Neural crest cell (in vitro differentiated cells): ENCODE data around the gene ERCC5. TPM values are rescaled to one million over a fixed set of nuclear protein-coding genes. Genes with fewer than 3 reads are reported as not detected.

Source experiments
- DNase-seq: peaks from one replicate; pipeline ENCODE4 v3.0.0; 2021; ENCODE audit warnings: low read depth, mixed read lengths, low spot score
- H3K27ac Mint-ChIP-seq: one replicate; pipeline ENCODE4 v1.8.0; 2021; ENCODE audit warnings: mild to moderate bottlenecking, mixed read lengths; ENCODE audit not compliant: unreplicated experiment
- H3K27me3 Mint-ChIP-seq: 2 replicates; pipeline ENCODE4 v1.8.0; 2021; ENCODE audit warnings: low read depth, mild to moderate bottlenecking, mixed read lengths
- H3K36me3 Mint-ChIP-seq: 2 replicates; pipeline ENCODE4 v1.8.0; 2021; ENCODE audit warnings: low read depth, mild to moderate bottlenecking, mixed read lengths
- H3K4me1 Mint-ChIP-seq: 2 replicates; pipeline ENCODE4 v1.8.0; 2021; ENCODE audit warnings: mixed read lengths
- H3K4me3 Mint-ChIP-seq: one replicate; pipeline ENCODE4 v1.8.0; 2021; ENCODE audit warnings: mild to moderate bottlenecking, mixed read lengths
- H3K9me3 Mint-ChIP-seq: 2 replicates; pipeline ENCODE4 v1.8.0; 2021; ENCODE audit warnings: mixed read lengths
- total RNA-seq: library from RNA; stranded (reverse); gene quantifications from 2 replicates; pipeline ENCODE4 v1.2.1, GENCODE V29; 2021
- TF ChIP-seq, protein P1 (sequence below): fragments of 200-600 bp; sonication (generic); conservative IDR thresholded peaks from 2 replicates; pipeline ENCODE4 v1.5.0; 2021; ENCODE audit warnings: antibody characterized with exemption, mild to moderate bottlenecking

Gene ERCC5
- total RNA-seq, 1 donor from 2014 or later: 39.2 TPM

DNA sequence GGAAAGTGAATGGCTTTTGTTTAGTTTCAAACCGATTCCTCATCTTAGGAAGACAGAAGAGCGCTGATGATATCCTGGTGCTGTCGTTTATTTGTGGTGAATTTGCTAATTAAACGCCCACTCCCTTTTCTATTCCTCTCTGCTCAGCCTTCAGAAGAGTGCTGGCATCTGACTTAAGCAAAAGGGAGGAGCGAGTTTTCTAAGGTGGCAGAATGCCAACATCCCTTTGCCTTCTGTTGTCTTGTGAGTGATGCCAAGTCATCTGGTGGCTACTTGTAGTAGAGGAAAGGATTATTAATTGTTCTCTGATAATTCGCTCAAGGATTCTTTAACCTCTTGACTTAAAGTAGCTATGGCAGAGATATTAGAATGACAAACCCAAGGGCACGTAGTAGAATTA, 68.1 kb downstream of the ERCC5 start:
- Mint-ChIP-seq H3K27me3 (no peaks in the 10 kb centered on the region), H3K9me3 (no peaks in the 10 kb centered on the region), H3K27ac (no peak overlapping the region), H3K4me3 (no peak overlapping the region), H3K36me3 (no peaks in the 10 kb centered on the region), H3K4me1 (peaks cover 8% of the 10 kb centered on the region)
- no peak for DNase-seq
- TF ChIP-seq, protein P1, sequence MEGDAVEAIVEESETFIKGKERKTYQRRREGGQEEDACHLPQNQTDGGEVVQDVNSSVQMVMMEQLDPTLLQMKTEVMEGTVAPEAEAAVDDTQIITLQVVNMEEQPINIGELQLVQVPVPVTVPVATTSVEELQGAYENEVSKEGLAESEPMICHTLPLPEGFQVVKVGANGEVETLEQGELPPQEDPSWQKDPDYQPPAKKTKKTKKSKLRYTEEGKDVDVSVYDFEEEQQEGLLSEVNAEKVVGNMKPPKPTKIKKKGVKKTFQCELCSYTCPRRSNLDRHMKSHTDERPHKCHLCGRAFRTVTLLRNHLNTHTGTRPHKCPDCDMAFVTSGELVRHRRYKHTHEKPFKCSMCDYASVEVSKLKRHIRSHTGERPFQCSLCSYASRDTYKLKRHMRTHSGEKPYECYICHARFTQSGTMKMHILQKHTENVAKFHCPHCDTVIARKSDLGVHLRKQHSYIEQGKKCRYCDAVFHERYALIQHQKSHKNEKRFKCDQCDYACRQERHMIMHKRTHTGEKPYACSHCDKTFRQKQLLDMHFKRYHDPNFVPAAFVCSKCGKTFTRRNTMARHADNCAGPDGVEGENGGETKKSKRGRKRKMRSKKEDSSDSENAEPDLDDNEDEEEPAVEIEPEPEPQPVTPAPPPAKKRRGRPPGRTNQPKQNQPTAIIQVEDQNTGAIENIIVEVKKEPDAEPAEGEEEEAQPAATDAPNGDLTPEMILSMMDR: no peak

DNA sequence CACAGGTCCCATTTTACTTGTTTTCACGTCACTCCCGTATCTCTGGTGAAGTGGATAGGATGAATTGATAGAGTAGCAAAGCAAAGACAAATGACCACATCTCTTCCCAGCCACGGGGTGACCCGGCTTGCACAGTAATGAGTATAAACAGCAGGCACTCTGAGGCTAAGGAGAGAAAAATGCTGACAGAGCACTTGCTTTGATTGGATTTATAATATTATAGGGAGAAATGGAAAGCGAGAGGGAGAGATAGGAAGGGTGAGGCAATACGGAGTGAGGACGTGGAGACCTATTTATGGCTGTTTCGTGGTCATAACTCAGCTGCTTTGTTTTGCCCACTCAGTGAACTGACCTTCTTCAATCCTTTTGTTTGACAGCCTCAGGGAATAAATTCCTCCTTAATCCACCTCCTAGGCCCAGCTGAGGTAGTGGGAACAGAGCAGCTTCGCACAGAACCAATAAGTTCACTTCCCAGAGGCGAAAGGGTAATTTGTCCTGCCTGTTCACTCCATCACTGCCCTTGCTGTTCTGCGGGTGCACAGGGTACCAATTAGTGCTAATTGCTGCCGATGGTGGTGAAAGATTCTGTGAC, 68.6 kb downstream of the ERCC5 start:
- TF ChIP-seq, protein P1: no peak
- peak overlapping the region; percentile 76 for H3K27ac Mint-ChIP-seq
- H3K9me3 Mint-ChIP-seq: no peaks in the 10 kb centered on the region
- no peaks in the 10 kb centered on the region for H3K27me3 Mint-ChIP-seq
- H3K36me3 Mint-ChIP-seq: peaks cover 2% of the 10 kb centered on the region
- DNase-seq: no peak
- peaks cover 8% of the 10 kb centered on the region for H3K4me1 Mint-ChIP-seq
- H3K4me3 Mint-ChIP-seq: no peak overlapping the region

DNA sequence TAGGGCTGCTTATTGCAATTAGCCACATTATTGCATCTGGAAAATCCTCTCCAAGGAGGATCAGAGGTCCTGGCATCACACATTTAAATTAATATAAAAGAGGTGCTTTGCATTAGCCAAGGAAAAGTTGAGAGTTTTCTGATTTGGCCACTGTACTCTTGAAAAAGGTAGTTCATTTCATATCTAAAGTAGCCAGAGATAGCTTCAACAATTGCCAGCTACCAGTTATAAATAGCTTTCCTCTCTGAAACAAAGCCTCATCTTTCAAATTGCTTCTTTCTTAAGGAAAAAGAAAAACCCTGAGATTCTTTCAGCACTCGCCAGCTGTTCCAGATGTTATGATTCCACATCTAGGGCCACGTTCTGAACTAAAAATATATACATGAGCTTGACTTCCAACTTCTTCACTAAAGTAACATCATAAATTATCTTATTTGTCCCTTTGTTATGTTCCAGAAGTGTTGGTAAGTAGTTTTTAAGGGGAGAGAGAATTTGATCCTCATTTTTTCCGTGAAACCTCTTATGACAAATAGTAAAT, 69.6 kb downstream of the ERCC5 start:
- H3K27me3 Mint-ChIP-seq: no peaks in the 10 kb centered on the region
- no peak for DNase-seq
- H3K36me3 Mint-ChIP-seq: peaks cover 8% of the 10 kb centered on the region
- H3K27ac Mint-ChIP-seq: no peak overlapping the region
- H3K4me3 Mint-ChIP-seq: no peak overlapping the region
- peaks cover 3% of the 10 kb centered on the region for H3K9me3 Mint-ChIP-seq
- TF ChIP-seq, protein P1: no peak
- no peaks in the 10 kb centered on the region for H3K4me1 Mint-ChIP-seq

DNA sequence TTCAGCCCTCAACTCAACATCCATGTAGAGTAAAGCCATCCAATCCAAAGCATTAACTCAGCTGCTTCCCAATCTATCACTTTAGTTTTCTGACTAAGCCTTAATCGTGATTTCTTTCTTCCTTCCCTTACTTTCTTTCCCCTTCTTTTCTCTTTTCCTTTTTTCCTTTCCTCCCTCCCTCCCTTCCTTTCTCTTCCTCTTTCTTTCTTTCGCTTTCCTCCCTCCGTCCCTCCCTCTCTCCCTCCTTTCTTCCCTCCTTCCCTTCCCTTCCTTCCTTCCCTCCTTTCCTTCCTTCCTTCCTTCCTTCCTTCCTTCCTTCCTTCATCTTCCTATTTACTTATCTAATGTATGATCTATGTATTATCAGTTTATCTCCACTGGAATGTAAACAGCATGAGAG, 71.2 kb downstream of the ERCC5 start:
- H3K4me3 Mint-ChIP-seq: no peak overlapping the region
- H3K27me3 Mint-ChIP-seq: no peaks in the 10 kb centered on the region
- no peak overlapping the region for H3K27ac Mint-ChIP-seq
- TF ChIP-seq, protein P1: no peak
- H3K36me3 Mint-ChIP-seq: peaks cover 8% of the 10 kb centered on the region
- no peak for DNase-seq
- no peaks in the 10 kb centered on the region for H3K4me1 Mint-ChIP-seq
- H3K9me3 Mint-ChIP-seq: peaks cover 3% of the 10 kb centered on the region

DNA sequence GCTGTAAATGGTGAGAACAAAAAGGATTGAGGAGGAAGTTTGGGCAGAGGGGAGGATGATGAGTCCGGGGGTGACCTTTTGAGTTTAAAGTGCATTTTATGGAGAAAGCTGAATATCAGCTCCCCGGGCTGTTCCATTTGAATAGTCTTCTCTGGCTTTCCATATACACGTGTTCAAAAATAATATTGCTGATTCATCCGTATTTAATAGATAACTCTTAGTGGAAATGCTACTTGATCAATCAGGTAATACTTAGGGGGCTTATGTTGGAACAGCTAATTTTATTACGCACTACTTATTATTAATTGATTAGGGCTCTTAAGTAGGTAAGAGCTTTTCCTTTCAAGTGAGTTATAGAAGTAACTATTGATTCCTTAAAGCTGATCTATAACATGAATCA, 76.4 kb downstream of the ERCC5 start:
- Mint-ChIP-seq H3K4me1 (no peaks in the 10 kb centered on the region), H3K27ac (no peak overlapping the region), H3K27me3 (no peaks in the 10 kb centered on the region), H3K36me3 (peaks cover 8% of the 10 kb centered on the region), H3K4me3 (no peak overlapping the region), H3K9me3 (peaks cover 10% of the 10 kb centered on the region)
- TF ChIP-seq, protein P1: no peak
- DNase-seq: no peak

Other genes with a start within 250 kb of the ERCC5 start
- 62.7 and 65.9 TPM in 2 replicates for gene TPP2, start 249.0 kb upstream of the ERCC5 start, total RNA-seq
- gene METTL21C, start 151.0 kb upstream of the ERCC5 start, total RNA-seq: not detected in 2 replicates
- gene TEX30, start 72.2 kb upstream of the ERCC5 start, total RNA-seq: 22.7 and 23.3 TPM in 2 replicates
- 29.9 and 31.1 TPM in 2 replicates for gene POGLUT2, start 47.1 kb upstream of the ERCC5 start, total RNA-seq
- 26.4 and 30.5 TPM in 2 replicates for gene BIVM, start 46.9 kb upstream of the ERCC5 start, total RNA-seq
- gene SLC10A2, start 220.4 kb downstream of the ERCC5 start, total RNA-seq: 0.07 and 0.09 TPM in 2 replicates